Motor neuron (in vitro differentiated cells): ENCODE data around the gene RO60. TPM values are rescaled to one million over a fixed set of nuclear protein-coding genes. Genes with fewer than 3 reads are reported as not detected.

Source experiments
- ATAC-seq, 8 experiments: fragments of 200-7000 bp; cut with Tn5 transposase; replicated peaks in 6 of 8; 2 replicates each; pipeline ENCODE4 v1.8.0; 2021; ENCODE audit warnings: mild to moderate bottlenecking in 8 of 8, moderate library complexity in 8 of 8
- H3K27ac ChIP-seq, 2 donors: fragments of 250-450 bp; sonication (Bioruptor Pico); 2 replicates each; pipeline ENCODE4 v1.9.0; 2021; ENCODE audit warnings: antibody characterized with exemption in 2 of 2, mild to moderate bottlenecking in 2 of 2, moderate library complexity in 1 of 2
- H3K4me1 ChIP-seq, 2 donors: fragments of 250-450 bp; sonication (Bioruptor Pico); replicated peaks in 1 of 2; 2 replicates each; pipeline ENCODE4 v1.6.1; 2021; ENCODE audit warnings: antibody characterized with exemption in 2 of 2, mild to moderate bottlenecking in 2 of 2, moderate library complexity in 1 of 2
- H3K4me3 ChIP-seq, 5 donors: fragments of 250-450 bp; sonication (Bioruptor Pico); 2 replicates each; pipeline ENCODE4 v1.9.0; 2021; ENCODE audit warnings: antibody characterized with exemption in 5 of 5, mild to moderate bottlenecking in 5 of 5, moderate library complexity in 4 of 5
- WGBS, 10 experiments: fragments of 450-650 bp; shearing (Covaris generic); methylation state at CpG; one replicate each; pipeline ENCODE4 v1.0.0; 2022; 5-methylcytosine and 5-hydroxymethylcytosine counted together
- in situ Hi-C, 9 experiments: fragments of 400-800 bp; cut with MboI; loops; one replicate each; pipeline ENCODE4 v1.15.0; 2021; ENCODE audit warnings: low sequenced_read_pairs in 9 of 9, low pct_unique_long_range_greater_than_20kb in 2 of 9; ENCODE audit not compliant: unreplicated experiment in 9 of 9
- total RNA-seq, 8 experiments: library from RNA; unstranded; fragments of 300-600 nt; gene quantifications; 2 replicates each; pipeline versions ENCODE4 v1.2.3 to v1.2.4, GENCODE V29; 2022

Gene RO60
- total RNA-seq, 8 experiments from 2014 or later = 69.7 to 177 (median 156) TPM

GRCh38 chr1:193068013-193068412 lies 8.6 kb downstream of the RO60 start:
- in situ Hi-C loops = no loop called here

GRCh38 chr1:193069748-193070385 lies 10.5 kb downstream of the RO60 start:
- ATAC-seq = peak in 4 of 8 experiments; percentile 10 to 83 (median 52)
- Histone ChIP-seq H3K27ac (no peak overlapping the region), H3K4me3 (no peak overlapping the region), H3K4me1 (no peaks in the 10 kb centered on the region)
- in situ Hi-C loops = no loop called here
- WGBS, 10 experiments = 28 to 87% (median 81%) methylated on average over 3 to 4 of the region's 4 CpGs

More at GRCh38 chr1:193068013-193068412, 8.6 kb downstream of the RO60 start:
- no peak overlapping the region for H3K4me3 ChIP-seq
- no peak overlapping the region for H3K27ac ChIP-seq
- peak in 2 of 8 experiments; percentile 25 to 36 for ATAC-seq
- H3K4me1 ChIP-seq = no peaks in the 10 kb centered on the region

- no peak for ATAC-seq
- in situ Hi-C loops = no loop called here
- WGBS, 10 experiments = 22 to 100% (median 75%) methylated on average over 1 to 2 of the region's 2 CpGs; no CpG with 5 or more reads in 1 of the 10 experiments
- H3K4me3 ChIP-seq = no peak overlapping the region
- no peak overlapping the region for H3K27ac ChIP-seq
- no peaks in the 10 kb centered on the region for H3K4me1 ChIP-seq
Observed at GRCh38 chr1:193070386-193070753, 11.0 kb downstream of the RO60 start.

GRCh38 chr1:193070942-193071341 lies 11.5 kb downstream of the RO60 start:
- ATAC-seq = no peak
- Histone ChIP-seq H3K4me1 (no peaks in the 10 kb centered on the region), H3K27ac (no peak overlapping the region), H3K4me3 (no peak overlapping the region)
- 40 to 90% (median 71%) methylated on average over 1 to 5 of the region's 5 CpGs; no CpG with 5 or more reads in 2 of the 10 experiments for WGBS, 10 experiments
- in situ Hi-C loops = no loop called here

GRCh38 chr1:193077991-193078390 lies 18.6 kb downstream of the RO60 start:
- Histone ChIP-seq H3K4me3 (no peak overlapping the region), H3K4me1 (no peaks in the 10 kb centered on the region), H3K27ac (no peak overlapping the region)
- no peak for ATAC-seq
- in situ Hi-C loops = no loop called here

GRCh38 chr1:193079187-193079586 lies 19.8 kb downstream of the RO60 start:
- WGBS, 10 experiments = 88 to 100% (median 100%) methylated on average over 1 to 3 of the region's 3 CpGs; no CpG with 5 or more reads in 3 of the 10 experiments
- in situ Hi-C loops = no loop called here
- Histone ChIP-seq H3K4me1 (no peaks in the 10 kb centered on the region), H3K4me3 (no peak overlapping the region), H3K27ac (no peak overlapping the region)
- ATAC-seq = no peak

GRCh38 chr1:193083365-193084088 lies 24.1 kb downstream of the RO60 start:
- no peak overlapping the region for H3K4me3 ChIP-seq
- no peaks in the 10 kb centered on the region for H3K4me1 ChIP-seq
- in situ Hi-C loops = no loop called here
- no peak overlapping the region for H3K27ac ChIP-seq
- ATAC-seq = no peak
- 50 to 100% (median 89%) methylated on average over 2 to 6 of the region's 6 CpGs for WGBS, 10 experiments

- in situ Hi-C loops = no loop called here
Observed at GRCh38 chr1:193085263-193085662, 25.9 kb downstream of the RO60 start.

GRCh38 chr1:193086342-193086741 lies 26.9 kb downstream of the RO60 start:
- Histone ChIP-seq H3K27ac (no peak overlapping the region), H3K4me1 (no peaks in the 10 kb centered on the region), H3K4me3 (no peak overlapping the region)
- in situ Hi-C loops = no loop called here
- 79 to 100% (median 95%) methylated on average over 2 to 3 of the region's 3 CpGs for WGBS, 10 experiments
- ATAC-seq = no peak

More at GRCh38 chr1:193085263-193085662, 25.9 kb downstream of the RO60 start:
- no peak overlapping the region for H3K4me3 ChIP-seq
- 17 to 100% (median 100%) methylated on average over 1 of the region's 1 CpG for WGBS, 10 experiments
- H3K27ac ChIP-seq = no peak overlapping the region
- ATAC-seq = peak in 1 of 8 experiments; percentile 40
- H3K4me1 ChIP-seq = no peaks in the 10 kb centered on the region

- H3K27ac ChIP-seq = no peak overlapping the region
- no peaks in the 10 kb centered on the region for H3K4me1 ChIP-seq
- 57 to 100% (median 79%) methylated on average over 1 to 3 of the region's 3 CpGs; no CpG with 5 or more reads in 3 of the 10 experiments for WGBS, 10 experiments
- in situ Hi-C loops = no loop called here
- no peak for ATAC-seq
- no peak overlapping the region for H3K4me3 ChIP-seq
Observed at GRCh38 chr1:193087893-193088292, 28.5 kb downstream of the RO60 start.

- Histone ChIP-seq H3K4me3 (no peak overlapping the region), H3K4me1 (no peaks in the 10 kb centered on the region), H3K27ac (no peak overlapping the region)
- in situ Hi-C loops = no loop called here
- no peak for ATAC-seq
- 44 to 100% (median 85%) methylated on average over 1 of the region's 1 CpG; no CpG with 5 or more reads in 1 of the 10 experiments for WGBS, 10 experiments
Observed at GRCh38 chr1:193090865-193091264, 31.5 kb downstream of the RO60 start.

- ATAC-seq = no peak
- Histone ChIP-seq H3K4me3 (no peak overlapping the region), H3K4me1 (no peaks in the 10 kb centered on the region), H3K27ac (no peak overlapping the region)
- WGBS, 10 experiments = 80 to 100% (median 96%) methylated on average over 1 to 11 of the region's 11 CpGs; no CpG with 5 or more reads in 1 of the 10 experiments
- in situ Hi-C loops = no loop called here
Observed at GRCh38 chr1:193094112-193094511, 34.7 kb downstream of the RO60 start.

GRCh38 chr1:193102662-193103061 lies 43.2 kb downstream of the RO60 start:
- no peak for ATAC-seq
- in situ Hi-C loops = no loop called here

More at GRCh38 chr1:193102662-193103061, 43.2 kb downstream of the RO60 start:
- peaks cover 0 to 9% of the 10 kb centered on the region in 2 donors for H3K4me1 ChIP-seq
- H3K27ac ChIP-seq = no peak overlapping the region
- 78 to 100% (median 90%) methylated on average over 1 to 5 of the region's 5 CpGs for WGBS, 10 experiments
- no peak overlapping the region for H3K4me3 ChIP-seq
